K562 (cell line): Measurements from ENCODE around the gene UNC45B. TPM values are rescaled to one million over a fixed set of nuclear protein-coding genes. Genes with fewer than 3 reads are reported as not detected.

Source experiments
- ATAC-seq: fragments of 200-7000 bp; cut with Tn5 transposase; 3 replicates; pipeline ENCODE4 v1.9.1; 2020; ENCODE audit warnings: moderate library complexity
- Bru-seq: library from RNA; stranded (reverse); fragments of 400-500 nt; gene quantifications from one replicate; lab custom pipeline; 2021; lab: Mats Ljungman, UMichigan
- BruChase-seq, 2 experiments: library from RNA; stranded (reverse); fragments of 400-500 nt; gene quantifications; one replicate each; lab custom pipeline; 2021; lab: Mats Ljungman, UMichigan
- BruUV-seq: library from RNA; stranded (reverse); fragments of 400-500 nt; replicated peaks from 2 replicates; lab custom pipeline; 2021; lab: Mats Ljungman, UMichigan
- CTCF ChIA-PET: fragments of 300-600 bp; formaldehyde crosslinking; extraction: SDS; loops from one replicate; lab custom pipeline; 2021; ENCODE audit warnings: low intra/inter-chr PET ratio; lab: Yijun Ruan, JAX
- POLR2A ChIA-PET: fragments of 300-600, 350-650 bp; sonication (Branson Sonifier 250); formaldehyde crosslinking; extraction: SDS; loops from one replicate; lab custom pipeline; 2021; ENCODE audit warnings: antibody characterized with exemption, inconsistent platforms; lab: Yijun Ruan, JAX
- DNase-seq, 4 experiments: peaks; one replicate each; pipeline versions ENCODE4 v3.0.0 to v3.0.0-alpha.2; 2011 to 2018; ENCODE audit warnings: low spot score in 3 of 4, mixed read lengths in 3 of 4; ENCODE audit errors: extremely low read depth in 1 of 4
- FAIRE-seq: peaks from 2 replicates; lab custom pipeline; 2011; peaks lifted over from hg19 to GRCh38; lab: Jason Lieb, UNC
- H2AFZ ChIP-seq: 2 replicates; pipeline ENCODE4 v1.6.0; 2011; ENCODE audit warnings: low read depth, low read length, control low read depth, inconsistent platforms
- H3K27ac ChIP-seq: fragments of 200-600 bp; 3 replicates; pipeline ENCODE4 v1.8.0; 2011; ENCODE audit warnings: low read depth, mild to moderate bottlenecking, control low read depth, inconsistent platforms, low read length, moderate library complexity, mixed read lengths; ENCODE audit errors: extremely low read depth
- H3K27me3 ChIP-seq, 2 experiments: fragments of 300-600 bp in 1 of 2; 2 replicates in 1 of 2; 3 replicates in 1 of 2; pipeline versions ENCODE4 v1.6.0 to v1.8.0; 2011; ENCODE audit warnings: inconsistent platforms in 2 of 2, low read length in 2 of 2, mild to moderate bottlenecking in 1 of 2, mixed read lengths in 1 of 2, moderate library complexity in 1 of 2; ENCODE audit not compliant: control insufficient read depth in 2 of 2, insufficient read depth in 2 of 2
- H3K36me3 ChIP-seq: fragments of 300-600 bp; 3 replicates; pipeline ENCODE4 v1.8.0; 2011; ENCODE audit warnings: mild to moderate bottlenecking, low read length, inconsistent platforms; ENCODE audit not compliant: control insufficient read depth, insufficient read depth
- H3K4me1 ChIP-seq, 2 experiments: fragments of 200-600 bp in 1 of 2; replicated peaks in 1 of 2; 2 replicates in 1 of 2; 3 replicates in 1 of 2; pipeline versions ENCODE4 v1.5.1 to v1.8.0; 2011; ENCODE audit warnings: inconsistent platforms in 2 of 2, low read length in 2 of 2, mild to moderate bottlenecking in 1 of 2, mixed read lengths in 1 of 2, moderate library complexity in 1 of 2; ENCODE audit not compliant: control insufficient read depth in 2 of 2, insufficient read depth in 2 of 2
- H3K4me2 ChIP-seq: 2 replicates; pipeline ENCODE4 v1.6.1; 2011; ENCODE audit warnings: low read length, control low read depth, inconsistent platforms, mixed read lengths; ENCODE audit not compliant: insufficient read depth
- H3K4me3 ChIP-seq: fragments of 200-600 bp; sonication (generic), shearing (Covaris generic); 2 replicates; pipeline ENCODE4 v1.5.1; 2016; ENCODE audit warnings: control low read depth, inconsistent platforms
- H3K79me2 ChIP-seq: fragments of 200-600 bp; 3 replicates; pipeline ENCODE4 v1.8.0; 2011; ENCODE audit warnings: low read length, inconsistent platforms; ENCODE audit not compliant: control insufficient read depth, insufficient read depth
- H3K9ac ChIP-seq, 2 experiments: 2 replicates each; pipeline versions ENCODE4 v1.6.0 to v1.6.1; 2011; ENCODE audit warnings: low read depth in 2 of 2, low read length in 2 of 2, control low read depth in 1 of 2, inconsistent platforms in 1 of 2, mild to moderate bottlenecking in 1 of 2, mixed read lengths in 1 of 2; ENCODE audit not compliant: insufficient read depth in 1 of 2
- H3K9me1 ChIP-seq: one replicate; pipeline ENCODE4 v1.6.0; 2011; ENCODE audit warnings: inconsistent platforms, mild to moderate bottlenecking, low read length, moderate library complexity; ENCODE audit not compliant: control insufficient read depth, insufficient read depth
- H3K9me3 ChIP-seq: replicated peaks from 2 replicates; pipeline ENCODE4 v1.5.1; 2011; ENCODE audit warnings: low read depth, low read length, inconsistent platforms; ENCODE audit not compliant: control insufficient read depth, insufficient read depth
- H4K20me1 ChIP-seq: replicated peaks from 2 replicates; pipeline ENCODE4 v1.6.1; 2011; ENCODE audit warnings: low read length, inconsistent platforms, mixed read lengths; ENCODE audit not compliant: control insufficient read depth, insufficient read depth
- ARHGAP35 ChIP-seq: fragments of 450-650 bp; IDR thresholded peaks from 2 replicates; pipeline ENCODE4 v1.6.1; 2018; ENCODE audit not compliant: partially characterized antibody
- EP400 ChIP-seq: fragments of 450-650 bp; IDR thresholded peaks from 2 replicates; pipeline ENCODE4 v1.6.1; 2017; ENCODE audit warnings: antibody characterized with exemption, mild to moderate bottlenecking, moderate library complexity
- ETS1 ChIP-seq: conservative IDR thresholded peaks from 2 replicates; pipeline ENCODE4 v1.6.1; 2011; ENCODE audit warnings: low read depth, mild to moderate bottlenecking, low read length; ENCODE audit not compliant: control insufficient read depth
- ETV6 ChIP-seq, 3 experiments: fragments of 150-350 bp in 1 of 3; sonication (generic) in 1 of 3; formaldehyde crosslinking in 1 of 3; IDR thresholded peaks; 2 replicates each; pipeline versions ENCODE4 v1.6.1 to v1.8.0; 2014 to 2022; ENCODE audit warnings: borderline replicate concordance in 2 of 3, low read depth in 2 of 3, antibody characterized with exemption in 1 of 3, low read length in 1 of 3, mild to moderate bottlenecking in 1 of 3, missing genetic modification reagents in 1 of 3
- HIVEP1 ChIP-seq: fragments of 250-450 bp; sonication (Bioruptor Pico); IDR thresholded peaks from 2 replicates; pipeline ENCODE4 v1.4.0; 2020; ENCODE audit warnings: mild to moderate bottlenecking
- IFI16 ChIP-seq: fragments of 250-450 bp; sonication (Bioruptor Pico); IDR thresholded peaks from 2 replicates; pipeline ENCODE4 v2.1.2; 2022; ENCODE audit warnings: mild to moderate bottlenecking, inconsistent platforms
- ILF3 ChIP-seq: fragments of 450-650 bp; IDR thresholded peaks from 2 replicates; pipeline ENCODE4 v1.6.1; 2018; ENCODE audit warnings: antibody characterized with exemption, mild to moderate bottlenecking, moderate library complexity, borderline replicate concordance
- MAX ChIP-seq: sonication (generic); formaldehyde crosslinking; IDR thresholded peaks from 2 replicates; pipeline ENCODE4 v1.9.0; 2022; ENCODE audit warnings: mild to moderate bottlenecking, missing genetic modification reagents
- NBN ChIP-seq: fragments of 450-650 bp; IDR thresholded peaks from 2 replicates; pipeline ENCODE4 v1.6.1; 2016; ENCODE audit warnings: low read depth, mild to moderate bottlenecking
- PHB2 ChIP-seq: fragments of 450-650 bp; IDR thresholded peaks from 2 replicates; pipeline ENCODE4 v1.6.1; 2017; ENCODE audit warnings: low read depth
- ZC3H11A ChIP-seq: IDR thresholded peaks from 2 replicates; pipeline ENCODE4 v1.6.1; 2012; ENCODE audit warnings: low read depth, low read length, improper control_type of control experiment
- ZNF431 ChIP-seq: sonication (generic); formaldehyde crosslinking; IDR thresholded peaks from 2 replicates; pipeline ENCODE4 v1.8.0; 2022; ENCODE audit warnings: mild to moderate bottlenecking, missing genetic modification reagents
- ZNF778 ChIP-seq: fragments of 450-650 bp; formaldehyde crosslinking; IDR thresholded peaks from 2 replicates; pipeline ENCODE4 v1.4.0; 2020; ENCODE audit warnings: mild to moderate bottlenecking, moderate library complexity
- WGBS: fragments of 100-300 bp; shearing (Covaris generic); methylation state at CpG from one replicate; pipeline ENCODE4 v1.1.6; 2016; ENCODE audit warnings: low coverage, mixed read lengths; ENCODE audit not compliant: insufficient coverage; ENCODE audit errors: missing lambda C conversion rate; 5-methylcytosine and 5-hydroxymethylcytosine counted together
- in situ Hi-C: fragments of 300-500 bp; cut with MboI; formaldehyde crosslinking; loops from 4 replicates; pipeline ENCODE4 v1.15.0; 2018; ENCODE audit warnings: inconsistent platforms, mixed read lengths
- intact Hi-C: fragments of 100-400 bp; cut with micrococcal nuclease; formaldehyde crosslinking; loops from 2 replicates; pipeline ENCODE4 v1.14.2; 2022
- long read RNA-seq, 3 experiments: library from polyadenylated mRNA in 2 of 3; library from RNA in 1 of 3; unstranded in 2 of 3; stranded (forward) in 1 of 3; transcript quantifications; one replicate each; pipeline ENCODE4 v2.0.0, GENCODE V29; 2019 to 2022
- polyA minus RNA-seq, 3 experiments: library from RNA; depleted of rRNA, polyadenylated mRNA; stranded (reverse); fragments of >200 nt; gene quantifications; 2 replicates each; pipeline ENCODE4 v1.2.3, GENCODE V29; 2011
- polyA plus RNA-seq, 8 experiments: library from polyadenylated mRNA; depleted of rRNA in 4 of 8; stranded (reverse) in 5 of 8; unstranded in 3 of 8; fragments of >200 nt; fragmentation: Nextera tagmentation in 2 of 8; fragmentation: Illumina TruSeq in 1 of 8; extraction: Ambion mirVana in 2 of 8; extraction: Trizol in 1 of 8; gene quantifications; 2 replicates each; pipeline versions ENCODE4 v1.2.1 to v1.2.3, GENCODE V29; 2011 to 2014; ENCODE audit warnings: inconsistent platforms in 1 of 8, missing spikeins in 1 of 8
- total RNA-seq, 7 experiments: library from RNA; depleted of rRNA in 6 of 7; stranded (reverse); fragments of >200 nt in 6 of 7; fragmentation: Illumina TruSeq in 2 of 7; extraction: Trizol in 2 of 7; gene quantifications; 2 replicates each; pipeline versions ENCODE4 v1.2.1 to v1.2.3, GENCODE V29; 2011 to 2021; ENCODE audit warnings: low replicate concordance in 1 of 7

Gene UNC45B
- total RNA-seq (2011; cell fraction: chromatin; rRNA removed; ENCODE audit: low replicate concordance): not detected in 2 replicates
- not detected in 2 replicates for total RNA-seq (2011; cell fraction: nucleolus; rRNA removed)
- total RNA-seq (2011; cell fraction: nucleoplasm; rRNA removed): not detected in 2 replicates
- total RNA-seq (2014; rRNA removed): not detected in 2 replicates
- not detected in 2 replicates for total RNA-seq (2014; rRNA removed; fragmentation: Illumina TruSeq; extraction: Trizol)
- not detected in 2 replicates for total RNA-seq (2015; rRNA removed; fragmentation: Illumina TruSeq; extraction: Trizol)
- not detected in 2 replicates for total RNA-seq (2021)
- not detected in 2 replicates for polyA plus RNA-seq (2011; rRNA removed)
- 0.01 TPM in 1 of 2 replicates, not detected in the other for polyA plus RNA-seq (2011; cell fraction: cytosol; rRNA removed)
- not detected in 2 replicates for polyA plus RNA-seq (2011; cell fraction: nucleus; rRNA removed)
- not detected in 2 replicates for polyA plus RNA-seq (2012)
- not detected in 2 replicates for polyA plus RNA-seq (2014; fragmentation: Illumina TruSeq; extraction: Trizol)
- not detected for polyA plus RNA-seq (2014; fragmentation: Nextera tagmentation; extraction: Ambion mirVana)
- polyA plus RNA-seq (2014; rRNA removed): not detected in 2 replicates
- polyA minus RNA-seq (2011; rRNA and poly(A)+ RNA removed): not detected in 2 replicates
- polyA minus RNA-seq (2011; cell fraction: cytosol; rRNA and poly(A)+ RNA removed): not detected in 2 replicates
- polyA minus RNA-seq (2011; cell fraction: nucleus; rRNA and poly(A)+ RNA removed): not detected in 2 replicates
- Bru-seq, nascent RNA: not detected
- not detected for BruChase-seq, experiment 1, labeled RNA remaining after a 2-hour chase
- not detected for BruChase-seq, experiment 2, labeled RNA remaining after a 6-hour chase
- long read RNA-seq, experiment 1: 0 reads
- long read RNA-seq, experiment 2: 0 reads
- long read RNA-seq, experiment 3: 0 reads

- no peak within 1 kb of the TSS; the same call in 1 of the 2 replicates for H2AFZ ChIP-seq
- POLR2A ChIA-PET: interaction anchor here (0.5 to 0.7 kb wide), 2 partner anchors 9 to 581 kb away, joined by 3 read pairs; no protein-coding TSS in a partner anchor
- in situ Hi-C loops (loop anchor here (10.0 kb wide), 1 partner anchor 597 kb away; no protein-coding TSS in a partner anchor), intact Hi-C loops (loop anchor here (10.0 kb wide), 1 partner anchor 387 kb away; the partner anchor contains the start of gene SLFN12L)
- peaks cover 0 to 1% of the 10 kb centered on the region in 2 experiments; a peak in 3 of 5 replicates for H3K4me1 ChIP-seq
- ATAC-seq: no peak
- no peak within 1 kb of the TSS for H3K4me3 ChIP-seq
- H3K9me3 ChIP-seq: no peaks in the 10 kb centered on the region
- H3K9ac ChIP-seq: peak within 1 kb of the TSS in 1 of 2 experiments; percentile 69; a peak in 2 of 4 replicates
- no peak for DNase-seq
- CTCF ChIA-PET: no interaction called here
- 0 out of 2 replicates have a peak, but pooled peaks cover 3% of the 10 kb centered on the region for H4K20me1 ChIP-seq
- no peak for FAIRE-seq
- TF ChIP-seq ZNF778 (no peak), HIVEP1 (no peak), PHB2 (no peak), ETV6 (IDR thresholded peaks at IDR 0.05; ENCODE audit: borderline replicate concordance in 1 of 2, low read depth in 2 of 2, low read length in 1 of 2) (no peak), ETV6 (CRISPR knock-in tag; IDR thresholded peaks at IDR 0.05; ENCODE audit: borderline replicate concordance) (no peak), ZNF431 (CRISPR knock-in tag) (no peak), IFI16 (CRISPR knock-in tag) (no peak), EP400 (no peak), ARHGAP35 (no peak), ZC3H11A (no peak), ETS1 (no peak), MAX (CRISPR knock-in tag) (no peak), NBN (no peak), ILF3 (no peak)
- H3K36me3 ChIP-seq: no peaks in the 10 kb centered on the region
- BruUV-seq: no TSS peak
- no peak within 1 kb of the TSS for H3K4me2 ChIP-seq
- 13% methylated on average over 3 of the region's 4 CpGs for WGBS
- no peaks in the 10 kb centered on the region for H3K79me2 ChIP-seq
- no peaks in the 10 kb centered on the region for H3K9me1 ChIP-seq
- peaks cover 31 to 38% of the 10 kb centered on the region in 2 experiments for H3K27me3 ChIP-seq
- no peak within 1 kb of the TSS for H3K27ac ChIP-seq
Measured at GRCh38 chr17:35147375-35147905, at the start of gene UNC45B. Gene UNC45B, plus strand, starts transcription at chr17:35147817. Its CDS starts 447 bp downstream, at chr17:35148264.
